GM18507 (cell line): Measurements from ENCODE around the gene HSPH1.
"Not testable (repeated sequence)": the region's sequence is repeated elsewhere in the genome, so short reads cannot be mapped to it uniquely, and the experiment has no call there.

Experiments used
- DNase-seq: peaks from one replicate; pipeline ENCODE4 v3.0.0; 2011; ENCODE audit warnings: low read depth; ENCODE audit not compliant: insufficient read length; ENCODE audit errors: extremely low spot score
- FAIRE-seq: peaks from 2 replicates; lab custom pipeline; 2011; peaks lifted over from hg19 to GRCh38; lab: Jason Lieb, UNC

The HSPH1 gene

DNA sequence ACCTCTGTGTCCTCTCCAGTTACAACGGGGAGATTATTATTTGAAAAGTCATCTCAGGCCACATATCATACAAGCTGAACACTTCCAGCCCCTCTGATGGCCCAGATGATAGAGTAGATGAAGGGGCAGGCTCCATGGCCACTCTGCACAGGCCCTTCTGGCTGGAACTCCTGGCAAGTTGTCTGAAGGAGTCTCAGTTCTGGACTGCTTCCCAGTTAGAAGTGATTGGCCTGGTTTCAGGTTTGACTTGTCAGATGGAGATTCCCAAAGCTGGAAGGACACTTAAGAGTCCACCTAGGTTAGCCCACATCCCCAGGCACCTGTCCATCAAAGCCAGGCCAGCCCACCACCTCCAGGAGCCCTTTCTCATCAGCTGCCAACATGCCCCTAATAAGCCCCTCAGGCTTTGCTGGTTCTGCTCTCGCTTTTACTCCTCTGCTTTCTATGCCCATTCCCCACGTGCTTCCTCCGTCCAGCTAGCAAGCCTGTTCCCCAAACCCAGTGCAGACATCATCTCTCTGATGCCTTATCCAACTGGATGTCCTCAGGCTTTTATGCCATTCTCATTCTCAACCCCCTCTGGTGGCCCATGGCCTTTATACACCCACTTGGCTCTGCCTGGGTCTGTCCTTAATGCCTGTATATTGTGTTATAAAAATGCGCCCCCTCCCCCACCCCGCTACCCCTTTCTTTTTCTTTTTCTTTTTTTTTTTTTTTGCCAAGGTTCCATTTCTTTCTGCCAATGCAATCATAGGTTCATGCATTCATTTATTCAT lies 56.5 kb downstream of the HSPH1 start:
- no peak for DNase-seq
- FAIRE-seq = no peak

DNA sequence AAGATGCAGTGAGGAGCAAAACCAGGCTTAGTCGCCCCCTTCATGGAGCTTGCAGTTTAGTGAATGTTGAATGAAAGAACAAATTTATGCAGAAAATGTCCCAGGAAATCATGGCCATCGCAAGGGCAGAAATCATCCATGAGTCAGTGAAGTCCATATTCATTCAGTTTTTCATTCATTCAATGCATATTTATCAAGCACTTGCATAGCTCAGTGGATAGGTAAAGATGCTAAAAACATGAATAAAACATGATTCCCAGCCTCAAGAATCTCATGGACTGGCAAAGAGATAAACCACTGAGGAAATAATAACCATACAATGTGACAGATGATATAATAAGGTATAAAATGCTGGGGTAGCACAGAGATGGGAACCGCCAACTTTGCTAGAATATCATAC lies 58.8 kb downstream of the HSPH1 start:
- FAIRE-seq (no peak), DNase-seq (no peak)

DNA sequence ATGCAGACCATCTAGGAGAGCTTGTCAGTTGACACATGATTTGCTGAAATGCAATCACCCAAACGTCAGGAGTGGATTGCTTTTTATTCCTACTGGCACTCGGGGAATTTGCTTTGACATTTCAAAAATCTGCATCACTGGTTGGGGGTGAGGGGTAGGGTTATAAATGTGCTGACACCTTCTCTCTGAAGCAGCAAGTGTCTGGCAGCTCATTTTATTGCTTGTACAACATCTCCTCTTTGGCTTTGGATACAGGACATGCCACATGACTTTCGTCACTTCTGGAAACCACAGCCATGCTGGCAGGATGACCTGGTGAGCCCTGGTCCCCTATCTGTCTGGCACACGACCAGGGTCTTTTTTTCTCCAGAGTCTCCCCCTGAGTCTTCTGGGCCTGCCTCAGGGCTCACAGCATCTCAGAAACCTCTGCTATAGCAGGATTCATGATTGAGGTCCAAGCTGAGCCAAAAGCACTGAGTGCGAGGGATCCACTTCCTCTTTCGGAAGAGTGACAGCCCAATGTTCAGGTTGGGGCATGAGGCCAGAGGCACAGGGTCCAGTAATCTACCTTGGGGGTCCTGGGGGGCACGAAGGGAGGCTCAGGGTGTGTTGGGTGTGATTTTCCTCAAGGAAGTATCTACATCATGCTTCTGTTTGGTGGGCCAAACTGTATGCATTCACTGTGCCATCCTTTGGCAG lies 60.1 kb downstream of the HSPH1 start:
- no peak for FAIRE-seq
- DNase-seq = no peak

DNA sequence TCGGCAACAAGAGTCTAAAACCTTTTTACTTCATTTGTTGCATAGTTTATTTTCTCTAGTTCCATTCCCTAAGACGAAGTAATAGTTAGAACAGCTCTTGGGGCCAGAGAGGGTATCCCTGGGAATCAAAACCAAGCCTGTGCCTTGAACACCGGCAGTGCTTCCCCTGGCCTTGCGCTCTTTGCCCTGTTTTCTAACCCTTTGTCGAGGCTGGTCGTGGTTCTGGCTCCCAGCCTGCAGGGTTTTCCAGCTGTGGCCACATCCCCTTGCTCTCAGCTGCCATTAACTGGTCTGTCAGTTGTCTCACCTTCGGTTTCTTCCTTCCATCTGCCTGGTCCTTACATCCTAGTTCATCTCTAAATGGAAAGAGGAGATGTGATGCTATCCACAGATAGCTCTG lies 61.0 kb downstream of the HSPH1 start:
- FAIRE-seq = no peak
- no peak for DNase-seq

DNA sequence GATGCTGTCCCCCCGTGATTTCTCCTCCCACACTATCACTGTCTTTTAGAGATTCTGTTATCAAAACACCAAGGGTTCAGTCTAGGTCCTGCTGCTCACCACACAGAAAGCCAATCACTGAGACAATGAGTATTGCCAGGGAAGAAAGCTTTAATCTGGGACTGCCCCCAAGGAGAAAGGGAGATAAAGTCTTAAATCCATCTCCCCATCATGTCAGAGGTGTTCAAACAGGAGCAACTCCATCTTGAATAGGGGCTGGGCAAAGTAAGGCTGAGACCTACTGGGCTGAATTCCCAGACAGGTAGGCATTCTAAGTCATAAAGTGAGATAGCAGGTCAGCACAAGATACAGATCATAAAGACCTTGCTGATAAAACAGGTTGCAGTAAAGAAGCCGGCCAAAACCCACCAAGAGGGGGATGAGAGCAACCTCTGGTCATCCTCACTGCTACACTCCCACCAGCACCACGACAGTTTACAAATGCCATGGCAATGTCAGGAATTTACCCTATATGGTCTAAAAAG lies 63.7 kb downstream of the HSPH1 start:
- FAIRE-seq, DNase-seq: not testable (repeated sequence)

DNA sequence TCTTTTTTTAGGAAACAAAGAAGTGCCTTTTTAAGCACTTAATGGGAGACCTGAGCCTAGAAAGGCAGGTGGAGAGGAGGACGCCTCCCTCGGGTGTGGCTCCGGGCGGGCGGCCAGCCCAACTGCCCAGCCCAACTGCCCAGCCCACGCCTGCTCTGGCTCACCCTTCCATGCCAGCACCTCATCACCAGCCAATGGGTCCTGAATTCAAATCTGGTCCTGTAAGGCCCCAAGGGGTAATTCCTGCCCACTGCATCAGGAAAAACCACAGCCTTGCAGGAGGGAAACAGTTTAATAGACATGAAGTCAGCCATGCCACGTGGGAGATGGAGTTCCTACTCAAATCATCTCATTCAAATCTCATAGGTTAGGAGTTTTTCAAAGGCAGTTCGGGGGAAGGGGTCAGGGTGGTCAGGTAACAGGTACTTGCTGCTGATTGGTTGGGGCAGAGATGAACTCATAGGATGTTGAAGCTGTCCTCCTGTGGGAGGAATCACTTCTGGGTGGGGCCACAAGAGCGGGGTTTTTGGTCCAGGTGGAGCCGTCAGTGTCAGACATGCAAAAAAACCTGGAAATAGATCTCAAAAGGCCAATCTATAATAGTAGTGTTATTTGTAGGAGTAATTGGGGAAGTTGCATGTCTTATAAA lies 64.9 kb downstream of the HSPH1 start:
- DNase-seq (no peak), FAIRE-seq (no peak)

DNA sequence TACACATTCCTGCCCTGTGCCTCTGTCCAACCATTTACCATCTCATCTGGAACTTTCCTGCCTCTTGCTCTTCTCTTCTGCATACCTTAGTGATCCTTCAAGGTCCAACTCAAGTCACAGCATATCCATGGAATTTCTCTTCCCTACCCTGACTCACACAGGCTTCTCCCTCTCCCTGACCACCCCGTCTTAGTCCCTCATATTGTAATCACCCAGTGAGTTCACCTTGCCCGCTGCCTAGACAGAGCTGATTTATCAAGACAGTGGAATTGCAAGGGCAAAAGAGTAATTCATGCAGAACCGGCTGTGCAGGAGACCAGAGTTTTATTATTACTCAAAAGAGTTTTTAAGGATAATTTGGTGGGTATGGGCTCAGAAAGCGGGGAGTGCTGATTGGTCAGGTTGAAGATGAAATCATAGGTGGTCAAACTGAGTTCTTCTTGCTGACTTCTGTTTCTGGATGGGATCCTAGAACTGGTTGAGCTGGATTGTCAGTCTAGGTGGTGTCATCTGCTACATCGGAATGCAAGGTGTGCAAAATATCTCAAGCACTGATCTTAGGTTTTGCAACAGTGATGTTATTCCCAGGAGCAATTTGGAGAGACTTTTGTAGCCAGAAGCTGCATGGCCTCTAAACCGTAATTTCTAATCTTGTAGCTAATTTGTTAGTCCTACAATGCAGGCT lies 67.2 kb downstream of the HSPH1 start:
- no peak for DNase-seq
- no peak for FAIRE-seq

DNA sequence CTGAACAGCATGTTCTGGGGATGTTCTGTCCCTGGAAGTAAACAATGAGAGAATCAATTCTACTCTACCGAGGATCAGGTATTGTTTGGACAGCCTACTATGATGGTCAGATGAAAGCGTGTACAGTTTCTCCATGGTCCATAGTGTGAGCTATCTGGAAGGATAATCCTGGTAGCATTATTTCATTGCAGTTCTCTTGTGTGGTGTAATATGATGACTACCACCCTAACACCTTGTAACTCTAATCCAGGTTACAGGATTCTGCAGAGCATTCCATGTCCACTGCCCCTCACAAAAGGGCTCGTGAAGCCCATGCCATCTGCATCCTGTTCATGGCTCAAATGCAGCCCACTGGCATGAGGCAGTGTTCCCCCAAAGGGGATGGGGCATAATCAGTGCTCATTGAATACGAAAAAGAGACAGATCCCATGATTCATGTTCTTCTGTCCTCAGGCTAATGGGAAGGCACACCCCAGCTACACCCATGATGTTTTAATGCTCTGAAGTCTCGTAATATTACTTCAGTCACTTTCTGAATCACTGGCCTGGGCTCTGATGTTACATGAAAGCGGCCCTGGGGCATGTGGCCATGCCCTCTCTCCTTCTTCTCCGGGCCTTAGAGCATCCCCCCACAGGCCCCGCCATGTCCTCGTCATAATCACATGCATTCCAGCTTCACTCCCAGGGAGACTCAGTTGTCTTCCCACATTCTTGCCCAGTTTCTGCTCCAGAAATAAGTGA lies 68.4 kb downstream of the HSPH1 start:
- DNase-seq (no peak), FAIRE-seq (no peak)

DNA sequence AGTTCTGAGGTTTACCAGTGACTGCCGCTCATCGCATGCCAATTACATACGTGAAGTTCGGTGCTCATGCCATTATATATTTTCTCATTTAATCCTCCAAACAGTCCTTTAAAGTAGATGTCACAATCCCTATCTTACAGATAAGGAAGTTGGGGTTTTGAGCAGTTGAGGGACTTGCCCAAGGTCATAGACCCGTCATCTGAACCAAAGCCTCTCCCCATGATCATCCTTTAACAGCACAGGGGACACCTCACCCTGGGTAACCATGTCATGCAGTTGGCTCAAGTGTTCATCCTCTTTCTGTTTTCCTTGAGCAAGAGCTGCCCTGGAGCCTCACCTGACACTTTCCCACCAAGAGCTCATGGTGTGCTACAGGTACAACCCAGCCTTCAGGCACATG lies 69.1 kb downstream of the HSPH1 start:
- DNase-seq (no peak), FAIRE-seq (no peak)

DNA sequence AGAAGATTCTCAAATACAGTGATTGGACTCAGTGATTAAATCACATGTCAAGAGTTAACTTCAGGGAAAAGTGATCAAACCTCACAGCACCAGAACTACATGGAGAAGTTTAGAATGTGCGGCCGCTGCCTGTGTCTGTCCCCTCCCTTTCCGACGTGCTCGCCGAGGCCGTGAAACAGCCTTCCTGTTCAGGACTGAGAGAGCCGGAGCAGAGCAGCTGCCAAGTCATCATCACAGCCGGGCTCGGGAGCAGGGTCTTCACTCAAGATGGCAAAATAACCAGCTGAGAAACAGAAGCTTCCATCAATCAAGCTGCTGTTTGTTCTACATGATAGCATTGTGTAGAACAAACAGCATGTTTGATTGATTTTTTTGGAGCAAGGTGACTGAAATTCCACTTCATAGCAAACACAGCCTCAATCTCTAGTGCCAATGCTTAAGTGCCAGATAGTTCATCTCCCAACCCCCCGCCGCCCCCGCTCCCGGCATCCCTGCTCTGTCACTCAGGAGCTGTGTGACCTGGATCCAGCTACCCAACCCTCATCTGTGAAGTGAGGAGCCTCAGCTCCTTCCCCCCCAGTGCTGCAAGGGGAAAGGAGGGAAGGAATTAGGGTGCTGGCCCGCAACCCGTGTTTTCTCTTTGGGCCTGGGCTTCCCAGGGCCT lies 70.6 kb downstream of the HSPH1 start:
- FAIRE-seq = no peak
- no peak for DNase-seq

DNA sequence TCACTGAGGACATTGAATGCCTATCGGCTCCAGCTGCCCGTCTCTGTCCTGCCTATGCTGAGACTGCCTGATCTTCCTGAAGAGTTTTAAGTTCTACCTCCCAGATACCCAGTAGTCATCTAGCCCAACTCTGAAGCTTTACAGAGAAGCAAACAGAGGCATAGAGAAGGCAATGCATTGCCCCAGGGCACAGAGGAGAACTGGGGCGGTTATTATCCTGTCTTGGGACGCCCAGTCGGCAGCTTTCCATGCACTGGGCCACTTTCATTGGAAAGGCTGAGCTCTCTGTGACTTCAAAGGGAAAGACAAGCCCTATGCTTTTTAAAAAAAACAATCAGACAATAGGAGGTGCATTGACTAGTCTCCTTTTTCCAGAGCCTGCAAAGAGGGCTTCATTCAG lies 71.6 kb downstream of the HSPH1 start:
- DNase-seq (no peak), FAIRE-seq (no peak)

DNA sequence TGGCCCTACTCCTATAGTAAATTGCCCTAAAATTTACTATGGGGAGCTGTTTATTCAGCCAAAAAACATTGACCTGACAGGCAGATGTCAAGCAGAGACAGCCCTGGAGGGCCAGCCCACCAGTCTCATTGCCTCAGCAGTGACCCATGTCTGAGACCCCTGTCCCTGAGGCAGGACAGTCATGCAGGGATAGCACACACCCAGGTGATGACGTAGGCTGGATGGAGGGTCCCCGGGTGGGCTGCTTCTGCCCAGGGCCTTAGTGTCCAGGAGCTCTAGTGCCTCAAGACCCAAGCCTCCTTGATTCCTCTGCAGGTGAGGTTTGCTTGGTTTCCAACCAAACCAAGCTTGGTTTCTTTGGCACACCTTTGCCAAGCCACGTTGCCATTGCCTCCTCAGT lies 72.1 kb downstream of the HSPH1 start:
- DNase-seq (no peak), FAIRE-seq (no peak)

DNA sequence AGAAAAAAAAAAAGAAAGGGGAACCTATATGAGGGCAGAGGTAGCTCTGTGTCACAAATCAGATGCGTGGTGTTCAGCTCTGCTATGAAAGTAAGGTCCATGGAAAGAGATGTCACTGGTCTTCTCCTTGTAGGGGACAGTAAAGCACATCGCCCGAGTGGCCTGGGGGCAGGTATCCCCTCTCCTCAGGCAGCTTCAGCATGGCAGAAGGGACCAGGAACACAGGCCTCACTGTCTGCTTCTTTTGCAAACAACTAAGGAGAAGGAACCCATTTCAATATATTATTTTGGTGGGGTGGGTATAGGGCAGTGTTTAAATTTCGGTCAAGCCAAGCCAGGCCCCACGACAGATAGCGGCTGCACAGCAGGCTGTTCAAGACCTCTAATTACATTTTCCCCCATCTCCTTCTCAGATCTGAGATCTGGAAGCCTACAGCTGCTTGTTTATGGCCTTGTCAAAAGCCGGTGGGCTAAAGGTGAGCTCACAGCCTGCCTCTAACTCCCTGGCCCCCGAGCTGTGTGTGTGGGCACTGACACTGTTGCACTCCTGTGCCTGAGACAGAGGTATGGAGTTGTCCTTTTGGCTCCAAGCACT lies 72.8 kb downstream of the HSPH1 start:
- FAIRE-seq = no peak
- no peak for DNase-seq
